MM.1S (cell line): Measurements from ENCODE around the gene MBD4.
"Not testable (repeated sequence)": the region's sequence is repeated elsewhere in the genome, so short reads cannot be mapped to it uniquely, and the experiment has no call there.

Source experiments
- DNase-seq: peaks from one replicate; pipeline ENCODE4 v3.0.0-alpha.2; 2015
- H2AFZ ChIP-seq: fragments of 300-600 bp; sonication (generic); 2 replicates; pipeline ENCODE4 v1.6.0; 2016; ENCODE audit warnings: antibody characterized with exemption, low read length
- H3F3A ChIP-seq: fragments of 300-600 bp; sonication (generic); 2 replicates; pipeline ENCODE4 v1.6.1; 2016; ENCODE audit warnings: mild to moderate bottlenecking, antibody characterized with exemption, low read length, moderate library complexity, mixed read lengths; ENCODE audit not compliant: insufficient read depth
- H3K27ac ChIP-seq: fragments of 300-600 bp; sonication (generic); 2 replicates; pipeline ENCODE4 v1.5.1; 2016; ENCODE audit warnings: mild to moderate bottlenecking, low read length
- H3K27me3 ChIP-seq: fragments of 300-600 bp; sonication (generic); replicated peaks from 2 replicates; pipeline ENCODE4 v1.6.0; 2016; ENCODE audit warnings: low read length; ENCODE audit not compliant: insufficient read depth
- H3K36me3 ChIP-seq: fragments of 300-600 bp; sonication (generic); replicated peaks from 2 replicates; pipeline ENCODE4 v1.6.1; 2016; ENCODE audit warnings: mild to moderate bottlenecking, low read length, mixed read lengths; ENCODE audit not compliant: insufficient read depth
- H3K4me1 ChIP-seq: fragments of 300-600 bp; sonication (generic); 2 replicates; pipeline ENCODE4 v1.6.1; 2016; ENCODE audit warnings: low read length, mixed read lengths
- H3K4me2 ChIP-seq: fragments of 300-600 bp; sonication (generic); 2 replicates; pipeline ENCODE4 v1.6.0; 2016; ENCODE audit warnings: low read depth, low read length
- H3K4me3 ChIP-seq: fragments of 300-600 bp; sonication (generic); 2 replicates; pipeline ENCODE4 v1.5.1; 2016; ENCODE audit warnings: low read length, mixed read lengths
- H3K79me2 ChIP-seq: fragments of 300-600 bp; sonication (generic); 2 replicates; pipeline ENCODE4 v1.6.1; 2016; ENCODE audit warnings: mixed run types, low read length, mixed read lengths
- H3K9ac ChIP-seq: fragments of 300-600 bp; sonication (generic); 2 replicates; pipeline ENCODE4 v1.6.1; 2016; ENCODE audit warnings: low read length, mixed read lengths
- H3K9me2 ChIP-seq: fragments of 300-600 bp; sonication (generic); replicated peaks from 2 replicates; pipeline ENCODE4 v1.6.1; 2016; ENCODE audit warnings: mild to moderate bottlenecking, low read length, mixed read lengths; ENCODE audit not compliant: insufficient read depth
- H3K9me3 ChIP-seq: fragments of 300-600 bp; sonication (generic); replicated peaks from 2 replicates; pipeline ENCODE4 v1.6.1; 2016; ENCODE audit warnings: mild to moderate bottlenecking, low read length, mixed read lengths; ENCODE audit not compliant: insufficient read depth
- H4K20me1 ChIP-seq: fragments of 300-600 bp; sonication (generic); 2 replicates; pipeline ENCODE4 v1.6.1; 2016; ENCODE audit warnings: mild to moderate bottlenecking, low read length, moderate library complexity, mixed read lengths; ENCODE audit not compliant: insufficient read depth
- CTCF ChIP-seq: fragments of 300-600 bp; sonication (generic); IDR thresholded peaks from 2 replicates; pipeline ENCODE4 v1.5.1; 2016; ENCODE audit warnings: antibody characterized with exemption, low read length, mixed read lengths
- EZH2 ChIP-seq: fragments of 300-600 bp; sonication (generic); optimal IDR thresholded peaks from 2 replicates; pipeline ENCODE3; 2017; ENCODE audit warnings: low read depth, mild to moderate bottlenecking, antibody characterized with exemption, low read length, mixed read lengths
- EZH2phosphoT487 ChIP-seq: fragments of 300-600 bp; sonication (generic); IDR thresholded peaks from 2 replicates; pipeline ENCODE4 v1.6.1; 2018; ENCODE audit warnings: antibody characterized with exemption, low read length

The MBD4 gene

GRCh38 chr3:129486664-129487035, 46.9 kb upstream of the MBD4 start:
- H3K4me3 ChIP-seq, result no peak overlapping the region
- H3K27ac ChIP-seq, result no peak overlapping the region
- H3K36me3 ChIP-seq, result no peaks in the 10 kb centered on the region
- H3K4me1 ChIP-seq, result 0 out of 2 replicates have a peak, but pooled peaks cover 3% of the 10 kb centered on the region
- H3K79me2 ChIP-seq, result no peaks in the 10 kb centered on the region
- no peak for TF ChIP-seq EZH2
- TF ChIP-seq EZH2phosphoT487, result no peak
- TF ChIP-seq CTCF, result no peak
- H3F3A ChIP-seq, result no peaks in the 10 kb centered on the region
- H3K9ac ChIP-seq, result no peak overlapping the region
- H3K27me3 ChIP-seq, result no peaks in the 10 kb centered on the region
- no peak for DNase-seq
- H4K20me1 ChIP-seq, result no peaks in the 10 kb centered on the region
- H3K4me2 ChIP-seq, result no peak overlapping the region
- H3K9me2 ChIP-seq, result no peaks in the 10 kb centered on the region
- H2AFZ ChIP-seq, result no peak overlapping the region
- H3K9me3 ChIP-seq, result no peaks in the 10 kb centered on the region

- H3K9ac ChIP-seq, result no peak overlapping the region
Measured at GRCh38 chr3:129485721-129486663, 46.2 kb upstream of the MBD4 start.

GRCh38 chr3:129485146-129485545, 45.4 kb upstream of the MBD4 start:
- H3K4me1 ChIP-seq, DNase-seq, H4K20me1 ChIP-seq, H3K9me3 ChIP-seq, H3K4me2 ChIP-seq, H3K36me3 ChIP-seq, H3F3A ChIP-seq, H3K9me2 ChIP-seq, H3K27ac ChIP-seq, H3K79me2 ChIP-seq, H3K27me3 ChIP-seq, H3K4me3 ChIP-seq, H3K9ac ChIP-seq, H2AFZ ChIP-seq: not testable (repeated sequence)

More at GRCh38 chr3:129485721-129486663, 46.2 kb upstream of the MBD4 start:
- Histone ChIP-seq H3K36me3 (no peaks in the 10 kb centered on the region), H2AFZ (no peak overlapping the region), H3K27me3 (no peaks in the 10 kb centered on the region), H3K79me2 (no peaks in the 10 kb centered on the region), H3F3A (no peaks in the 10 kb centered on the region), H3K27ac (no peak overlapping the region), H3K4me1 (0 out of 2 replicates have a peak, but pooled peaks cover 3% of the 10 kb centered on the region), H3K4me2 (no peak overlapping the region), H3K4me3 (no peak overlapping the region), H3K9me3 (no peaks in the 10 kb centered on the region), H3K9me2 (no peaks in the 10 kb centered on the region), H4K20me1 (no peaks in the 10 kb centered on the region)
- TF ChIP-seq EZH2 (no peak), EZH2phosphoT487 (no peak), CTCF (no peak)
- no peak for DNase-seq

GRCh38 chr3:129483870-129484269, 44.1 kb upstream of the MBD4 start:
- Histone ChIP-seq H3F3A (no peaks in the 10 kb centered on the region), H3K9ac (no peak overlapping the region), H3K4me2 (no peak overlapping the region)

More at GRCh38 chr3:129483870-129484269, 44.1 kb upstream of the MBD4 start:
- H3K27me3 ChIP-seq, result no peaks in the 10 kb centered on the region
- DNase-seq, result no peak
- no peaks in the 10 kb centered on the region for H3K9me2 ChIP-seq
- no peak overlapping the region for H2AFZ ChIP-seq
- H3K9me3 ChIP-seq, result no peaks in the 10 kb centered on the region
- no peaks in the 10 kb centered on the region for H3K36me3 ChIP-seq
- no peaks in the 10 kb centered on the region for H3K79me2 ChIP-seq
- H3K4me1 ChIP-seq, result no peaks in the 10 kb centered on the region
- no peak for TF ChIP-seq EZH2
- no peaks in the 10 kb centered on the region for H4K20me1 ChIP-seq
- H3K4me3 ChIP-seq, result no peak overlapping the region
- no peak overlapping the region for H3K27ac ChIP-seq
